IMR-90 (cell line): ENCODE measurements around the gene PDXK. TPM values are rescaled to one million over a fixed set of nuclear protein-coding genes. Genes with fewer than 3 reads are reported as not detected.

Experiments
- ATAC-seq: fragments of 200-7000 bp; cut with Tn5 transposase; 2 replicates; pipeline ENCODE4 v1.9.1; 2020; ENCODE audit warnings: low read depth, mild to moderate bottlenecking, moderate library complexity
- BruUV-seq: library from RNA; stranded (reverse); fragments of 400-500 nt; replicated peaks from 2 replicates; lab custom pipeline; 2021; lab: Mats Ljungman, UMichigan
- CTCF ChIA-PET: fragments of 300-600 bp; formaldehyde crosslinking; extraction: SDS; loops from one replicate; lab custom pipeline; 2021; ENCODE audit warnings: antibody characterized with exemption; lab: Yijun Ruan, JAX
- POLR2A ChIA-PET: fragments of 300-600 bp; sonication (Branson Sonifier 250); formaldehyde crosslinking; loops from one replicate; lab custom pipeline; 2022; ENCODE audit warnings: antibody characterized with exemption; ENCODE audit not compliant: unreplicated experiment; lab: Charles Lee
- DNase-seq: peaks from one replicate; pipeline ENCODE4 v3.0.0; 2013
- H2AFZ ChIP-seq: replicated peaks from 2 replicates; pipeline ENCODE3; 2013; ENCODE audit warnings: low read length, mild to moderate bottlenecking; ENCODE audit not compliant: poor library complexity
- H2AK5ac ChIP-seq: 2 replicates; pipeline ENCODE4 v1.6.1; 2013; ENCODE audit warnings: low read depth, low read length, inconsistent platforms
- H2AK9ac ChIP-seq: replicated peaks from 2 replicates; pipeline ENCODE3; 2013; ENCODE audit warnings: mild to moderate bottlenecking, low read depth, low read length, moderate library complexity; ENCODE audit not compliant: poor library complexity
- H2BK120ac ChIP-seq: 2 replicates; pipeline ENCODE4 v1.6.1; 2013; ENCODE audit warnings: low read depth, low read length, inconsistent platforms
- H2BK15ac ChIP-seq: 3 replicates; pipeline ENCODE4 v1.6.1; 2013; ENCODE audit warnings: low read depth, low read length, inconsistent platforms
- H2BK20ac ChIP-seq: 2 replicates; pipeline ENCODE4 v1.6.1; 2013; ENCODE audit warnings: low read depth, mild to moderate bottlenecking, inconsistent platforms, low read length, moderate library complexity
- H2BK5ac ChIP-seq: 2 replicates; pipeline ENCODE4 v1.6.1; 2013; ENCODE audit warnings: mild to moderate bottlenecking, low read depth, low read length, inconsistent platforms; ENCODE audit not compliant: poor library complexity, severe bottlenecking
- H3K14ac ChIP-seq: replicated peaks from 2 replicates; pipeline ENCODE4 v1.6.1; 2013; ENCODE audit warnings: low read depth, low read length, inconsistent platforms
- H3K18ac ChIP-seq: 2 replicates; pipeline ENCODE4 v1.6.1; 2013; ENCODE audit warnings: low read depth, low read length, control low read depth
- H3K23ac ChIP-seq: 2 replicates; pipeline ENCODE4 v1.6.1; 2013; ENCODE audit warnings: low read depth, low read length, inconsistent platforms
- H3K27ac ChIP-seq: 2 replicates; pipeline ENCODE4 v1.5.1; 2013; ENCODE audit warnings: mild to moderate bottlenecking, control low read depth, low read length; ENCODE audit not compliant: insufficient read depth
- H3K27me3 ChIP-seq: 2 replicates; pipeline ENCODE4 v1.6.1; 2013; ENCODE audit warnings: low read length; ENCODE audit not compliant: control insufficient read depth, insufficient read depth
- H3K36me3 ChIP-seq: 2 replicates; pipeline ENCODE4 v1.6.1; 2013; ENCODE audit warnings: low read length, mixed read lengths; ENCODE audit not compliant: control insufficient read depth, insufficient read depth
- H3K4ac ChIP-seq: 2 replicates; pipeline ENCODE4 v1.6.1; 2013; ENCODE audit warnings: low read depth, low read length, inconsistent platforms
- H3K4me1 ChIP-seq: 2 replicates; pipeline ENCODE4 v1.6.1; 2013; ENCODE audit warnings: low read length, mixed read lengths; ENCODE audit not compliant: control insufficient read depth, insufficient read depth
- H3K4me2 ChIP-seq: 2 replicates; pipeline ENCODE4 v1.6.1; 2013; ENCODE audit warnings: low read depth, mild to moderate bottlenecking, control low read depth, low read length, moderate library complexity
- H3K4me3 ChIP-seq: 2 replicates; pipeline ENCODE4 v1.5.1; 2013; ENCODE audit warnings: low read depth, mild to moderate bottlenecking, control low read depth, low read length, moderate library complexity; ENCODE audit not compliant: insufficient read depth
- H3K56ac ChIP-seq: 2 replicates; pipeline ENCODE4 v1.6.1; 2013; ENCODE audit warnings: low read length, inconsistent platforms; ENCODE audit not compliant: insufficient read depth; ENCODE audit errors: extremely low read depth
- H3K79me1 ChIP-seq, 2 experiments: 2 replicates each; pipeline ENCODE4 v1.6.1; 2013; ENCODE audit warnings: low read length in 2 of 2, inconsistent platforms in 1 of 2, low read depth in 1 of 2
- H3K9ac ChIP-seq: 2 replicates; pipeline ENCODE4 v1.6.1; 2013; ENCODE audit warnings: low read depth, low read length, control low read depth
- H3K9me1 ChIP-seq: 2 replicates; pipeline ENCODE4 v1.6.1; 2013; ENCODE audit warnings: low read length, inconsistent platforms; ENCODE audit not compliant: insufficient read depth
- H3K9me3 ChIP-seq: 2 replicates; pipeline ENCODE4 v1.6.1; 2013; ENCODE audit warnings: low read length; ENCODE audit not compliant: control insufficient read depth, insufficient read depth
- H4K20me1 ChIP-seq: 2 replicates; pipeline ENCODE4 v1.6.1; 2013; ENCODE audit warnings: low read length, inconsistent platforms; ENCODE audit not compliant: insufficient read depth
- H4K5ac ChIP-seq: 2 replicates; pipeline ENCODE4 v1.6.1; 2013; ENCODE audit warnings: mild to moderate bottlenecking, low read depth, low read length, control low read depth
- H4K8ac ChIP-seq, 2 experiments: 2 replicates each; pipeline ENCODE4 v1.6.1; 2013; ENCODE audit warnings: low read depth in 2 of 2, low read length in 2 of 2, control low read depth in 1 of 2, inconsistent platforms in 1 of 2
- H4K91ac ChIP-seq: 2 replicates; pipeline ENCODE4 v1.6.1; 2013; ENCODE audit warnings: low read depth, low read length, inconsistent platforms; ENCODE audit not compliant: insufficient read depth
- BHLHE40 ChIP-seq: fragments of 150-350 bp; IDR thresholded peaks from 2 replicates; pipeline ENCODE4 v1.6.1; 2016; ENCODE audit warnings: mild to moderate bottlenecking, low read depth, low read length
- CHD1 ChIP-seq: IDR thresholded peaks from 2 replicates; pipeline ENCODE4 v1.6.1; 2012; ENCODE audit warnings: low read depth, low read length, improper control_type of control experiment
- FOS ChIP-seq: fragments of 150-350 bp; IDR thresholded peaks from 2 replicates; pipeline ENCODE4 v1.6.1; 2016; ENCODE audit warnings: low read depth, low read length
- MAFK ChIP-seq: IDR thresholded peaks from 2 replicates; pipeline ENCODE4 v1.6.1; 2012; ENCODE audit warnings: low read depth, low read length, improper control_type of control experiment
- MAZ ChIP-seq: IDR thresholded peaks from 2 replicates; pipeline ENCODE4 v1.6.1; 2012; ENCODE audit warnings: low read depth, mild to moderate bottlenecking, low read length, improper control_type of control experiment, moderate library complexity, borderline replicate concordance
- NFE2L2 ChIP-seq: fragments of 150-350 bp; IDR thresholded peaks from 2 replicates; pipeline ENCODE4 v1.6.1; 2016; ENCODE audit warnings: low read depth, mild to moderate bottlenecking, low read length
- SMC3 ChIP-seq: fragments of 150-350 bp; IDR thresholded peaks from 2 replicates; pipeline ENCODE4 v1.6.1; 2016; ENCODE audit warnings: low read depth, mild to moderate bottlenecking, antibody characterized with exemption, low read length, moderate library complexity
- WGBS, 2 experiments: methylation state at CpG; one replicate each; pipeline versions ENCODE4 v1.1.5 to v1.1.7; 2013; ENCODE audit warnings: missing lambda C conversion rate in 2 of 2; ENCODE audit not compliant: insufficient read length in 1 of 2; ENCODE audit errors: extremely low coverage in 2 of 2; 5-methylcytosine and 5-hydroxymethylcytosine counted together
- dilution Hi-C: fragments of 300-500 bp; cut with HindIII; formaldehyde crosslinking; loops from one replicate; pipeline ENCODE4 v1.14.3; 2018; ENCODE audit warnings: low sequenced_read_pairs; ENCODE audit not compliant: unreplicated experiment
- in situ Hi-C: fragments of 300-500 bp; cut with MboI; formaldehyde crosslinking; loops from 3 replicates; pipeline ENCODE4 v1.14.3; 2019; ENCODE audit warnings: low sequenced_read_pairs, inconsistent platforms, mixed read lengths
- intact Hi-C: fragments of 100-400 bp; cut with micrococcal nuclease; formaldehyde crosslinking; loops from 2 replicates; pipeline ENCODE4 v1.10.0; 2022
- polyA plus RNA-seq, 3 experiments: library from polyadenylated mRNA; depleted of rRNA; stranded (reverse); fragments of >200 nt; gene quantifications; 2 replicates each; pipeline ENCODE4 v1.2.3, GENCODE V29; 2012; ENCODE audit warnings: low replicate concordance in 1 of 3
- total RNA-seq: library from RNA; depleted of rRNA; stranded (reverse); fragments of >200 nt; gene quantifications from 2 replicates; pipeline ENCODE4 v1.2.3, GENCODE V29; 2012

PDXK gene
- total and polyA plus RNA-seq, 2 of the 4 experiments (the other 2 are of a cell fraction): 155 to 312 TPM

DNA sequence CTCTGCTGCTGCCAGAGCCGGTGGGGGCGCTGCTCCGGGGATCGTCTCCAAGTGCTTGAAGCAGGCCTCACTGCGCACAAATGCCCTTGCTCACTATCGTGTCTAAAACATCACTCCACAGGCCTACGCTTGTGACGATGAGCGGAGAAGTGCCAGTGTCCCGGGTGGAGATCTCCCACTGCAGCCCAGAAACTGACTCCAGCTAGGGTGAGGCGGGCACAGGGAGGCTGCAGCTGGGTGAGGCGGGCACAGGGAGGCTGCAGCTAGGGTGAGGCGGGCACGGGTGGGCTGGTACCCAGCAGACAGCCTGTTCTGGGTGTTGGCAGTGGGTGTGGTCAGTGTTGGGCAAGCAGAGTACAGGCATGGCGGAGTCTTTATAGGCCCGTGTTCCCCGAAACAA, 22.7 kb upstream of the PDXK start:
- intact Hi-C loops (no loop called here), dilution Hi-C loops (no loop called here), in situ Hi-C loops (no loop called here)
- Histone ChIP-seq H2BK120ac (no peak overlapping the region), H3K4me2 (no peak overlapping the region), H3K56ac (no peak overlapping the region), H2BK15ac (no peak overlapping the region), H3K14ac (no peak overlapping the region), H3K9me3 (no peaks in the 10 kb centered on the region), H2BK20ac (no peak overlapping the region), H3K27me3 (no peaks in the 10 kb centered on the region), H3K18ac (no peak overlapping the region), H3K27ac (no peak overlapping the region), H4K8ac (no peak overlapping the region), H3K36me3 (peaks cover 31% of the 10 kb centered on the region), H3K4me1 (no peaks in the 10 kb centered on the region), H2AK5ac (no peak overlapping the region), H4K5ac (no peak overlapping the region), H3K9ac (no peak overlapping the region), H3K4ac (no peak overlapping the region), H4K91ac (no peak overlapping the region), H2BK5ac (no peak overlapping the region), H3K79me1 (no peaks in the 10 kb centered on the region), H2AK9ac (no peak overlapping the region), H3K4me3 (no peak overlapping the region), H2AFZ (no peak overlapping the region), H4K20me1 (no peaks in the 10 kb centered on the region), H3K9me1 (no peaks in the 10 kb centered on the region; the same call in 1 of the 2 replicates), H3K23ac (no peak overlapping the region)
- DNase-seq (no peak), ATAC-seq (no peak)
- CTCF ChIA-PET: no interaction called here
- no TSS peak for BruUV-seq
- POLR2A ChIA-PET: no interaction called here
- WGBS, 2 experiments: 89% methylated on average over 6 of the region's 17 CpGs; no CpG with 5 or more reads in 1 of the 2 experiments
- no peak for TF ChIP-seq MAZ
- no peak for TF ChIP-seq FOS
- TF ChIP-seq BHLHE40: no peak
- TF ChIP-seq MAFK: no peak
- no peak for TF ChIP-seq CHD1
- TF ChIP-seq SMC3: no peak
- no peak for TF ChIP-seq NFE2L2
